Measurements from ENCODE around the gene ANKEF1. TPM values are rescaled to one million over a fixed set of nuclear protein-coding genes. Genes with fewer than 3 reads are reported as not detected.
"Not testable (repeated sequence)": the region's sequence is repeated elsewhere in the genome, so short reads cannot be mapped to it uniquely, and the experiment has no call there.

The ANKEF1 gene
- total and polyA plus RNA-seq, 7 experiments from 2014 or later: 1.5 to 8.9 (median 5.8) TPM

DNA sequence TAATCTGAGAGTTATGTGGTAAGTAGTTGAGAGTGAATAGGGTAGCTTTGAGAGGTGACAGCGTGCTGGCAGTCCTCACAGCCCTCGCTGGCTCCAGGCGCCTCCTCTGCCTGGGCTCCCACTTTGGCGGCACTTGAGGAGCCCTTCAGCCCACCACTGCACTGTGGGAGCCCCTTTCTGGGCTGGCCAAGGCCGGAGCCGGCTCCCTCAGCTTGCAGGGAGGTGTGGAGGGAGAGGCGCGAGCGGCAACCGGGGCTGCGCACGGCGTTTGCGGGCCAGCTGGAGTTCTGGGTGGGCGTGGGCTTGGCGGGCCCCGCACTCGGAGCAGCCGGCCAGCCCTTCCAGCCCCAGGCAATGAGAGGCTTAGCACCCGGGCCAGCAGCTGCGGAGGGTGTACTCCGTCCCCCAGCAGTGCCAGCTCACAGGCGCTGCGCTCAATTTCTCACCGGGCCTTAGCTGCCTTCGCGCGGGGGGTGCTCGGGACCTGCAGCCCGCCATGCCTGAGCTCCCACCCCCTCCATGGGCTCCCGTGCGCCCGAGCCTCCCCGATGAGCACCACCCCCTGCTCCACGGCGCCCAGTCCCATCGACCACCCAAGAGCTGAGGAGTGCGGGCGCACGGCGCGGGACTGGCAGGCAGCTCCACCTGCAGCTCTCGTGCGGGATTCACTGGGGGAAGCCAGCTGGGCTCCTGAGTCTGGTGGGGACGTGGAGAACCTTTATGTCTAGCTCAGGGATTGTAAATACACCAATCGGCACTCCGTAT is 3.2 kb upstream of the ANKEF1 start:
- DNase-seq; H3K27ac ChIP-seq (ENCODE audit: low read depth, low read length); CTCF ChIA-PET; H3K9me3 ChIP-seq (ENCODE audit: control insufficient read depth in 2 of 3, low read length in 3 of 3); ATAC-seq; H3K4me3 Mint-ChIP-seq; H3K27ac Mint-ChIP-seq; H3K36me3 Mint-ChIP-seq; H3K4me3 ChIP-seq (ENCODE audit: low read length); H3K36me3 ChIP-seq (ENCODE audit: control insufficient read depth in 2 of 3, insufficient read depth in 3 of 3, low read length in 3 of 3); H3K27me3 ChIP-seq (ENCODE audit: control insufficient read depth in 2 of 2, insufficient read depth in 2 of 2, low read length in 2 of 2): not testable (repeated sequence)
- Mint-ChIP-seq H3K9me3 (peaks cover 0 to 11% (median 0%) of the 10 kb centered on the region in 11 donors), H3K4me1 (peaks cover 4 to 20% (median 13%) of the 10 kb centered on the region in 7 donors), H3K27me3 (peaks cover 6 to 31% (median 21%) of the 10 kb centered on the region in 5 donors)
- POLR2A ChIA-PET: interaction anchor here (0.6 kb wide), 1 partner anchor 21 kb away, joined by 3 read pairs; no protein-coding TSS in a partner anchor
- intact Hi-C loops (cut with micrococcal nuclease): loop anchor here in 1 of 2 donors (5.0 to 10.0 kb wide), 3 partner anchors 183 to 641 kb away; partner anchors contain the start of genes JAG1 and SNAP25
- peaks cover 8 to 12% of the 10 kb centered on the region in 2 donors for H3K4me1 ChIP-seq (ENCODE audit: control insufficient read depth in 2 of 2, insufficient read depth in 2 of 2, low read length in 2 of 2)

DNA sequence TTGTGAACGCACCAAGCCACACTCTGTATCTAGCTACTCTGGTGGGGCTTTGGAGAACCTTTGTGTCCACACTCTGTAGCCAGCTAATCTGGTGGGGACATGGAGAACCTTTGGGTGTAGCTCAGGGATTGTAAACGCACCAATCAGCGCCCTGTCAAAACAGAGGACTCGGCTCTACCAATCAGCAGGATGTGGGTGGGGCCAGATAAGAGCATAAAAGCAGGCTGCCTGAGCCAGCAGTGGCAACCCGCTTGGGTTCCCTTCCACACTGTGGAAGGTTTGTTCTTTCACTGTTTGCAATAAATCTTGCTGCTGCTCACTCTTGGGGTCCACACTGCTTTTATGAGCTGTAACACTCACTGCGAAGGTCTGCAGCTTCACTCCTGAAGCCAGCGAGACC is 2.5 kb upstream of the ANKEF1 start:
- H3K36me3 ChIP-seq (ENCODE audit: control insufficient read depth in 2 of 3, insufficient read depth in 3 of 3, low read length in 3 of 3); POLR2A ChIA-PET; H3K36me3 Mint-ChIP-seq; H3K4me3 Mint-ChIP-seq; ATAC-seq; H3K27ac ChIP-seq (ENCODE audit: low read depth, low read length); CTCF ChIA-PET; H3K27me3 ChIP-seq (ENCODE audit: control insufficient read depth in 2 of 2, insufficient read depth in 2 of 2, low read length in 2 of 2); H3K9me3 Mint-ChIP-seq; H3K27ac Mint-ChIP-seq; H3K4me3 ChIP-seq (ENCODE audit: low read length); DNase-seq; H3K9me3 ChIP-seq (ENCODE audit: control insufficient read depth in 2 of 3, low read length in 3 of 3): not testable (repeated sequence)
- H3K4me1 Mint-ChIP-seq: peaks cover 6 to 24% (median 13%) of the 10 kb centered on the region in 7 donors
- H3K27me3 Mint-ChIP-seq: peaks cover 6 to 25% (median 15%) of the 10 kb centered on the region in 5 donors
- H3K4me1 ChIP-seq (ENCODE audit: control insufficient read depth in 2 of 2, insufficient read depth in 2 of 2, low read length in 2 of 2): peaks cover 8 to 12% of the 10 kb centered on the region in 2 donors
- intact Hi-C loops (cut with micrococcal nuclease): loop anchor here in 1 of 2 donors (5.0 to 10.0 kb wide), 3 partner anchors 183 to 640 kb away; partner anchors contain the start of genes JAG1 and SNAP25

GRCh38 chr20:10033905-10034650 is 709 bp upstream of the ANKEF1 start:
- Mint-ChIP-seq H3K4me1 (peaks cover 6 to 27% (median 13%) of the 10 kb centered on the region in 7 donors), H3K27ac (peak overlapping the region in 3 of 9 donors; percentile 40 to 67 (median 62))
- intact Hi-C loops (cut with micrococcal nuclease): loop anchor here in 1 of 2 donors (5.0 to 10.0 kb wide), 3 partner anchors 181 to 638 kb away; partner anchors contain the start of genes JAG1 and SNAP25

GRCh38 chr20:10036321-10036720 is 1.5 kb downstream of the ANKEF1 start:
- CTCF ChIA-PET; H3K4me3 ChIP-seq (ENCODE audit: low read length); H3K9me3 Mint-ChIP-seq; H3K27ac ChIP-seq (ENCODE audit: low read depth, low read length); H3K9me3 ChIP-seq (ENCODE audit: control insufficient read depth in 2 of 3, low read length in 3 of 3); H3K4me3 Mint-ChIP-seq; DNase-seq; ATAC-seq; H3K27me3 ChIP-seq (ENCODE audit: control insufficient read depth in 2 of 2, insufficient read depth in 2 of 2, low read length in 2 of 2); H3K27me3 Mint-ChIP-seq: not testable (repeated sequence)
- POLR2A ChIA-PET: interaction anchor here (0.6 to 1.5 kb wide), 2 partner anchors 392 to 398 kb away, joined by 3 to 7 read pairs; partner anchors contain the start of genes MKKS and SLX4IP
- peaks cover 0 to 20% (median 4%) of the 10 kb centered on the region in 5 donors for H3K36me3 Mint-ChIP-seq
- intact Hi-C loops (cut with micrococcal nuclease): loop anchor here in 1 of 2 donors (10.0 kb wide), 2 partner anchors 178 to 318 kb away; partner anchors contain the start of gene SNAP25
- Histone ChIP-seq H3K36me3 (ENCODE audit: control insufficient read depth in 2 of 3, insufficient read depth in 3 of 3, low read length in 3 of 3) (peaks cover 0 to 14% (median 0%) of the 10 kb centered on the region in 3 experiments), H3K4me1 (ENCODE audit: control insufficient read depth in 2 of 2, insufficient read depth in 2 of 2, low read length in 2 of 2) (peaks cover 8 to 12% of the 10 kb centered on the region in 2 donors)
- peak overlapping the region in 2 of 9 donors; percentile 67 to 88 for H3K27ac Mint-ChIP-seq
- H3K4me1 Mint-ChIP-seq: peaks cover 6 to 27% (median 13%) of the 10 kb centered on the region in 7 donors

More at GRCh38 chr20:10033905-10034650, 709 bp upstream of the ANKEF1 start:
- Histone ChIP-seq H3K9me3 (ENCODE audit: control insufficient read depth in 2 of 3, low read length in 3 of 3) (no peaks in the 10 kb centered on the region), H3K4me3 (ENCODE audit: low read length) (no peak overlapping the region), H3K27ac (ENCODE audit: low read depth, low read length) (no peak overlapping the region), H3K4me1 (ENCODE audit: control insufficient read depth in 2 of 2, insufficient read depth in 2 of 2, low read length in 2 of 2) (peaks cover 8 to 12% of the 10 kb centered on the region in 2 donors), H3K36me3 (ENCODE audit: control insufficient read depth in 2 of 3, insufficient read depth in 3 of 3, low read length in 3 of 3) (peaks cover 0 to 8% (median 0%) of the 10 kb centered on the region in 3 experiments), H3K27me3 (ENCODE audit: control insufficient read depth in 2 of 2, insufficient read depth in 2 of 2, low read length in 2 of 2) (no peaks in the 10 kb centered on the region)
- ATAC-seq: no peak
- H3K27me3 Mint-ChIP-seq: peaks cover 6 to 17% (median 11%) of the 10 kb centered on the region in 5 donors
- POLR2A ChIA-PET: interaction anchor here (1.4 kb wide), 1 partner anchor 401 kb away, joined by 5 read pairs; the partner anchor contains the start of genes MKKS and SLX4IP
- CTCF ChIA-PET: no interaction called here
- H3K36me3 Mint-ChIP-seq: peaks cover 0 to 15% (median 0%) of the 10 kb centered on the region in 5 donors
- DNase-seq: no peak
- peaks cover 0 to 2% (median 0%) of the 10 kb centered on the region in 11 donors for H3K9me3 Mint-ChIP-seq
- H3K4me3 Mint-ChIP-seq: peak overlapping the region in 9 of 10 donors; percentile 60 to 81 (median 67)

DNA sequence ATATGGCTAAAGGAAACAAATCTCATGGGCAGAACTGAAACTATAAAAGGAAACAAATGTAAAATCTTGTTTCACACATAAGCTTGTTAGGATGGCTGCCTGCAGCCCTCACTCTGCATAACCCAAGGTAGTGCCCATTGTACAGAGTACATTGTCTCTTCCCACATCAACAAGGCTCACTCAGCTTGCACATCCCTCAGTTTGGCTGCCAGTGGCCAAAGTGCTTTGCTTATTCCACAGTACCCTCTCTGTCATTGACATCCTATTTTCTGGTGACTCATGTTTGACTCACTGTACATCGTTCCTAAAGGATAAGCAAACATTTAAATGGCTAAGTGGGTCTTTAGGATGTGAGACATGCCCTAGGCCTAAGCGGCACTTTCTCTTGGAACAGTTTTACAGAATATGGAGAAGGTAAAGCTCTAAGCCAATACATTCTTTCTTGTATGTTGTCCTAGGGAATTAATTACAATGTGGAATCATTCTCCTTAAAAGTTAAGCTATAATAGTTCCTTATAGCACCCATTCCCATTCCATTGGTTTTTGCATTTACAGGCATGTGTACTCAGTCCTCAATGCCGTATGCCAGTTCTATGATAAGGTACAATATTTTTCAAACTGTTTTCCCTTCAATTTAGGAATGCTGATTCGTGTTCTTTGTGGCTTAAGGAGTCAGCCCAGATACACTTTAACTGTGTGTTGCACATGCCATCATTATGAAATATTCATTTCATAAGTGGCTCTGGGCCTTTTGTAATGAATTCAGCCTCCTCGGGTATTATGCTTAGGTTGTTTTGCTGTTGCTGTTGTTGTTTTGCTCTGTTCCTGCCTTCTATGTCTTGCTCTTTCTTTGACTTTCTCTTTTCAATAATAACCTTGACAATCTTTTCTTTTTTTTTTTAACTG is 5.5 kb downstream of the ANKEF1 start:
- ChIA-PET POLR2A (no interaction called here), CTCF (no interaction called here)
- peaks cover 0 to 22% (median 4%) of the 10 kb centered on the region in 3 experiments for H3K36me3 ChIP-seq (ENCODE audit: control insufficient read depth in 2 of 3, insufficient read depth in 3 of 3, low read length in 3 of 3)
- no peak overlapping the region for H3K4me3 Mint-ChIP-seq
- peaks cover 0 to 2% (median 0%) of the 10 kb centered on the region in 11 donors for H3K9me3 Mint-ChIP-seq
- H3K4me3 ChIP-seq (ENCODE audit: low read length): no peak overlapping the region
- intact Hi-C loops (cut with micrococcal nuclease): no loop called here
- H3K27me3 ChIP-seq (ENCODE audit: control insufficient read depth in 2 of 2, insufficient read depth in 2 of 2, low read length in 2 of 2): no peaks in the 10 kb centered on the region
- H3K4me1 ChIP-seq (ENCODE audit: control insufficient read depth in 2 of 2, insufficient read depth in 2 of 2, low read length in 2 of 2): peaks cover 5 to 8% of the 10 kb centered on the region in 2 donors
- no peaks in the 10 kb centered on the region for H3K27me3 Mint-ChIP-seq
- peaks cover 3 to 32% (median 14%) of the 10 kb centered on the region in 5 donors for H3K36me3 Mint-ChIP-seq
- no peak overlapping the region for H3K27ac Mint-ChIP-seq
- H3K27ac ChIP-seq (ENCODE audit: low read depth, low read length): no peak overlapping the region
- H3K9me3 ChIP-seq (ENCODE audit: control insufficient read depth in 2 of 3, low read length in 3 of 3): no peaks in the 10 kb centered on the region
- H3K4me1 Mint-ChIP-seq: peaks cover 6 to 33% (median 7%) of the 10 kb centered on the region in 7 donors
- ATAC-seq (no peak), DNase-seq (no peak)

Data from naive thymus-derived CD4-positive, alpha-beta T cell (primary cell).